Esophagus squamous epithelium (tissue), 5 donors: Measurements from ENCODE around the gene LURAP1L. TPM values are rescaled to one million over a fixed set of nuclear protein-coding genes. Genes with fewer than 3 reads are reported as not detected.

Source experiments
- DNase-seq: peaks from one replicate; lab custom pipeline; 2025; lab: John Stamatoyannopoulos, UW
- H3K27ac ChIP-seq, 4 donors: fragments of 200-600 bp; sonication (generic); one replicate each; pipeline ENCODE4 v1.5.1; 2016 to 2019; ENCODE audit warnings: mild to moderate bottlenecking in 1 of 4
- H3K27me3 ChIP-seq, 4 donors: fragments of 200-600 bp; sonication (generic); 1 replicate in 3 of 4; 2 replicates in 1 of 4; pipeline versions ENCODE4 v1.5.1 to v1.6.0; 2017 to 2021; ENCODE audit warnings: antibody characterized with exemption in 1 of 4
- H3K36me3 ChIP-seq, 3 donors: fragments of 200-600 bp; sonication (generic); one replicate each; pipeline ENCODE4 v1.5.1; 2016 to 2019
- H3K4me1 ChIP-seq, 3 donors: fragments of 200-600 bp; sonication (generic); one replicate each; pipeline ENCODE4 v1.5.1; 2017 to 2019
- H3K4me3 ChIP-seq, 4 donors: fragments of 200-600 bp; sonication (generic); 1 replicate in 3 of 4; 2 replicates in 1 of 4; pipeline ENCODE4 v1.5.1; 2016 to 2019; ENCODE audit warnings: mild to moderate bottlenecking in 2 of 4, moderate library complexity in 1 of 4
- H3K9me3 ChIP-seq, 3 donors: fragments of 200-600 bp; sonication (generic); one replicate each; pipeline ENCODE4 v1.5.1; 2016 to 2019
- POLR2A ChIP-seq, 4 donors: fragments of 450-650 bp; IDR thresholded peaks; one replicate each; pipeline ENCODE4 v1.6.1; 2017; ENCODE audit warnings: antibody characterized with exemption in 4 of 4, mild to moderate bottlenecking in 4 of 4, moderate library complexity in 3 of 4
- WGBS, 2 donors: methylation state at CpG; one replicate each; pipeline ENCODE4 v1.1.5; 2018; 5-methylcytosine and 5-hydroxymethylcytosine counted together
- intact Hi-C: fragments of 100-400 bp; cut with DNase I; formaldehyde crosslinking; loops from one replicate; pipeline ENCODE4 v1.15.0; 2022
- total RNA-seq, 4 donors: library from RNA; depleted of rRNA; stranded (reverse); fragments of >200 nt; gene quantifications; one replicate each; pipeline ENCODE4 v1.1.0, GENCODE V29; 2016
- TF ChIP-seq, protein P1 (sequence below), 6 experiments: fragments of 450-650 bp in 4 of 6; fragments of 200-600 bp in 2 of 6; sonication (generic) in 2 of 6; IDR thresholded peaks; one replicate each; pipeline ENCODE4 v1.5.1; 2016 to 2019; ENCODE audit warnings: antibody characterized with exemption in 6 of 6, mild to moderate bottlenecking in 4 of 6, moderate library complexity in 4 of 6
- donor health status: DM: yes; HTN: yes; CAD: no.

LURAP1L gene
- total RNA-seq, 4 donors from 2014 or later, result 0.75 to 8.0 (median 3.9) TPM

DNA sequence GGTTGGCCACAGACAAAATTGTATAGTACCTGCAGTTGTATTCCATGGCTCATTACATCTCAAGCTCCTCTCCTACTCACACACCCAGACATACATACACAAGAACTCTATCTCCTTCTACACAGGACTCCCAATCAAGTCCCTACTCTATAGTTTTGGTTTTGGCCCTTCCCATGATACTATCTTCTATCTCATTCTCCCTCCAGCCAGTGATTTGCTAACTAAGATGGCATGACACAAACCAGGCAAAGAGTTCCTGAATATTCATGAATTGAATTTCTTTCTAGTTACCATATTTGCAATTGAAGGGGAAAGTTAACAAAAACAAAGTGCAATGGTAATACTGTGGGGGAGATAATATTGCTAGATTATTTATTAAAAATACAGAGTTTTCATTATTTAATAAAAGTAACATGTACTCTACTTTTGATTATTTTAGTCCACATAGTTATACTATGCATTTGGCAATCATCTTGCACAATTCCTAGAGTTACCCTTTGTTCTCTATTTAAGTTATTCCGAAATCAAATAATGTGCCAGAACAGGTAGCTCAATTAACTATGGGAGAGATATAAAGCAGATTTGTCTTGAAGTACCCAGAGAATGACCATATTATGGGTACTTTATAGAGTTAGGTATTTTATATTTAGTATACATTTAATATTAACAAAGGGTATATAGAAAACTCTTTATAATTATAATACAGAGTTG lies 9.6 kb upstream of the LURAP1L start:
- no peaks in the 10 kb centered on the region for H3K9me3 ChIP-seq
- WGBS, 2 donors, result 35 to 63% methylated on average over 1 of the region's 1 CpG
- TF ChIP-seq, protein P1, sequence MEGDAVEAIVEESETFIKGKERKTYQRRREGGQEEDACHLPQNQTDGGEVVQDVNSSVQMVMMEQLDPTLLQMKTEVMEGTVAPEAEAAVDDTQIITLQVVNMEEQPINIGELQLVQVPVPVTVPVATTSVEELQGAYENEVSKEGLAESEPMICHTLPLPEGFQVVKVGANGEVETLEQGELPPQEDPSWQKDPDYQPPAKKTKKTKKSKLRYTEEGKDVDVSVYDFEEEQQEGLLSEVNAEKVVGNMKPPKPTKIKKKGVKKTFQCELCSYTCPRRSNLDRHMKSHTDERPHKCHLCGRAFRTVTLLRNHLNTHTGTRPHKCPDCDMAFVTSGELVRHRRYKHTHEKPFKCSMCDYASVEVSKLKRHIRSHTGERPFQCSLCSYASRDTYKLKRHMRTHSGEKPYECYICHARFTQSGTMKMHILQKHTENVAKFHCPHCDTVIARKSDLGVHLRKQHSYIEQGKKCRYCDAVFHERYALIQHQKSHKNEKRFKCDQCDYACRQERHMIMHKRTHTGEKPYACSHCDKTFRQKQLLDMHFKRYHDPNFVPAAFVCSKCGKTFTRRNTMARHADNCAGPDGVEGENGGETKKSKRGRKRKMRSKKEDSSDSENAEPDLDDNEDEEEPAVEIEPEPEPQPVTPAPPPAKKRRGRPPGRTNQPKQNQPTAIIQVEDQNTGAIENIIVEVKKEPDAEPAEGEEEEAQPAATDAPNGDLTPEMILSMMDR (IDR thresholded peaks at IDR 0.05), result no peak
- TF ChIP-seq POLR2A (IDR thresholded peaks at IDR 0.05), result no peak
- H3K27me3 ChIP-seq, result no peaks in the 10 kb centered on the region
- DNase-seq, result no peak
- no peak overlapping the region for H3K27ac ChIP-seq
- no peaks in the 10 kb centered on the region for H3K36me3 ChIP-seq
- intact Hi-C loops, result no loop called here
- no peaks in the 10 kb centered on the region for H3K4me1 ChIP-seq
- no peak overlapping the region for H3K4me3 ChIP-seq

DNA sequence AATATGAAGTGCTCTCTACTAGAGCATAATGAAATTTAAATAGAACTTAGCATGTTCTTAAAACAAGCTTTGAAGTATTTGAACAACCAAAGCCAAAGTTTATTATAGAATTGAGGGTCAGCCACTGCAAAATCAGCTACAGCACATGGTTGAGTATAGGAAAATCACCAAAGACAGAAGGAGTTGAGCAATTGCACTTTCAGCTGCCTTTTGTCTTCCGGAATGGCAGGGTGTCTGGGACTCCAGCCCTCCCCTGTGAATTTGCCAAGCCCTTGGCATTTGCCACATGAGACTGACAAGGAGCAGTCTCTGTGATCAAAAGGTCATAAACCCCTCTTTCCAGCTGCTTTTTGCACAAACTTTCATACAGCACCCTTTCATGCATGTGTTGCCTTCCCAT lies 8.5 kb upstream of the LURAP1L start:
- Histone ChIP-seq H3K27ac (no peak overlapping the region), H3K4me1 (no peaks in the 10 kb centered on the region), H3K4me3 (no peak overlapping the region), H3K27me3 (no peaks in the 10 kb centered on the region), H3K9me3 (no peaks in the 10 kb centered on the region), H3K36me3 (no peaks in the 10 kb centered on the region)
- DNase-seq, result no peak
- no peak for TF ChIP-seq POLR2A (IDR thresholded peaks at IDR 0.05)
- TF ChIP-seq, protein P1 (IDR thresholded peaks at IDR 0.05), result no peak
- WGBS, 2 donors, result 24 to 39% methylated on average over 1 of the region's 1 CpG
- intact Hi-C loops, result no loop called here

DNA sequence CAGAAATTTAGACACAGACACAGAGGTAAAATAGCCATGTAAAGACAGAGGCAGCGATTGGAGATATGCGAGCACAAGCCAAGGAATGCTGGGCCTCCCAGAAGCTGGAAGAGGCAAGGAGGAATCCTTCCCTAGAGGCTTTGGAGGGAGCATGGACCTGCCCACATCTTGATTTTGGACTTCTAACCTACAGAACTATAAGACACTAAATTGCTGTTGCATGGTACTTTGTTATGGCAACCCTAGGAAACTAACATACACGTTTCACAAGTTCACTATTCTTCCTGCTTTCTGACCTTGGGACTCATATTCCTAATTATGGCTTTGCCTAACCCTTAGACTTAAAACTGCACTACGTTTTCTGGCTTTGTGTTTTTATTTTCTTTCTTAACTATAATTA lies 4.6 kb upstream of the LURAP1L start:
- TF ChIP-seq, protein P1 (IDR thresholded peaks at IDR 0.05), result no peak
- TF ChIP-seq POLR2A (IDR thresholded peaks at IDR 0.05), result no peak
- intact Hi-C loops, result no loop called here
- WGBS, 2 donors, result 77 to 82% methylated on average over 4 of the region's 4 CpGs
- Histone ChIP-seq H3K27me3 (no peaks in the 10 kb centered on the region), H3K36me3 (no peaks in the 10 kb centered on the region), H3K4me1 (peaks cover 0 to 9% (median 0%) of the 10 kb centered on the region in 3 donors), H3K27ac (no peak overlapping the region), H3K4me3 (no peak overlapping the region), H3K9me3 (no peaks in the 10 kb centered on the region)
- no peak for DNase-seq

DNA sequence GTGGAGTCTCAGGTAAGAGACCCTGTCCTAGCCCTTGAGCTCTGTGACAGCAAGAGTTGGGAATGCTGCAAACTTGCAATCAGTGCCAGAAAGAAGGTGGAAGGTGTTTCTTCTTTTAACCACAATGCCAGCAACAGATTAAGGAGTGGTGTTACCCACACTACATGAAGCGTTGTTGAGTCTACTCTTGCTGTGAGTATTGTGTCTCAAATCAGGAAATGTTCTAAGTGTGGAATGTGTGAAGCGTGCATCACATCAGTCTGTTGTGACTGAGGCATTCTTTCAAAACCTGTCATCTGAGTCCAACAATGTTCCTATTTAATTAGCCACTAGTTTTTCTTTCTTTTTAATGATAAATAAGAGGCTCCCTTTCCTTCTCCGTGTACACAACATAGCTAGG lies 2.9 kb upstream of the LURAP1L start:
- H3K27ac ChIP-seq, result no peak overlapping the region
- intact Hi-C loops, result no loop called here
- no peak for TF ChIP-seq POLR2A (IDR thresholded peaks at IDR 0.05)
- TF ChIP-seq, protein P1 (IDR thresholded peaks at IDR 0.05), result no peak
- no peak for DNase-seq
- peaks cover 0 to 24% (median 0%) of the 10 kb centered on the region in 3 donors for H3K4me1 ChIP-seq
- no peaks in the 10 kb centered on the region for H3K27me3 ChIP-seq
- no peaks in the 10 kb centered on the region for H3K36me3 ChIP-seq
- H3K9me3 ChIP-seq, result no peaks in the 10 kb centered on the region
- WGBS, 2 donors, result 38 to 45% methylated on average over 3 of the region's 3 CpGs
- H3K4me3 ChIP-seq, result no peak overlapping the region

DNA sequence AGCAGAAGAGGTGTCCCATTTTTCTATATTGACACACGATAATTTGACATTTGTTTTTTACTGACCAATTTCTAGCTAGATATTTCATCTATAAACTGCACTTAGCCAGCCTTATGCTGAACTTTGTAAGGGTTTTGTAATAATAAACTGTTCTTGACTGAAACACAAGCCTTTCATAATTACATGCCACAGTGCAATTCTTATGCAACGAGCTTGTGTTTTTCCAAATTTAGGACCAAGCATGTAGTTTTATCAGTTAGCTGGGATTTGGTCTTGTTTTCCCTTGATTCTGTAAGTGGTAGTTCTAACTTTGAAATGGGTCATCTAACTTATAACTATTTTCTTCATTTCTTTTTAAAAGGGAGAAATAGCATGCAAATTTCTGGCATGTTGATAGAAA lies 1.3 kb upstream of the LURAP1L start:
- Histone ChIP-seq H3K4me1 (peaks cover 0 to 25% (median 0%) of the 10 kb centered on the region in 3 donors), H3K9me3 (no peaks in the 10 kb centered on the region), H3K4me3 (no peak overlapping the region), H3K27me3 (no peaks in the 10 kb centered on the region), H3K27ac (no peak overlapping the region), H3K36me3 (no peaks in the 10 kb centered on the region)
- intact Hi-C loops, result no loop called here
- WGBS, 2 donors, result 68 to 70% methylated on average over 2 of the region's 2 CpGs
- TF ChIP-seq, protein P1 (IDR thresholded peaks at IDR 0.05), result no peak
- TF ChIP-seq POLR2A (IDR thresholded peaks at IDR 0.05), result no peak
- no peak for DNase-seq
